NCI-H446 treated with DMSO at 0.1 percent for 48 hours (cell line): ENCODE results near the gene AHI1.

Source experiments
- DNase-seq: peaks from one replicate; lab custom pipeline; 2025; lab: John Stamatoyannopoulos, UW

Gene AHI1

DNA sequence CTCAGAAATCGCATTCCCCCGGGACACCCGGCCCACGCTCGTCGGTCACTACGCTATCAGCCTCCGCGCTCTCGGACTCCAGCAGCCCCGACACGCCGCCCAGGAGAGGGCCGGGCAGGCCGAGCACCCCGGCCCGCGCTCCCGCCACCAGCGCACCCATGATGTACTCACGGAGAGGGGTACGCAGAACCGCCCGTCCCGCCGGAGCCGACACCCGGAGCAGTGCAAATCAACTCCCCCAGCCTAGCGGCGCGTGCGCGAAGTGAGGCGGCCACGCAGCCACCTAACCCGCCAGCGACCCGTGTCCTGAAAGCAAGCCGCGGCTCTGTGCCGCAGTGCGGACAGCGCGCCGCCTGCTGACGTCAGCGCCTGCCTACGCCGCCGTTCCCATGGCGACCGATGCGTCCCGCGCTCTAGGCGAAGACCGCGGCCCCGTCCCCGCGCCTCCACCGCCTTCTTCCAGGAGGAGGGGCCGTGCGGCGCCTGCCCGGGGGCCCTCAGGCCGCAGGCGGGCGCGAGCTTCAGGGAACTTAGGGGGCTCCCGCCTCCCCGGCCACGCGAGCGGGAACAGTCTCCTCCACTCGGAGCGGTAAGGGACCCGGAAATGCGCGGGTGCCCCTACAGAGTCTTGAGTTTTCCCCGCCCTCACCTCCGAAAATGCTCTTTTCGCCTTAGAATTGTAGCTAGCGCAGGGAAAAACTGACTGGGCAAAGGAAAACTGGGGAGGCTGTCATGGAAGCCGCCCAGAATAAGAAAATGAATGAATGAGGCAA, at the start of gene AHI1:
Gene AHI1, minus strand, starts transcription at position 329 of the 773 bp plus-strand sequence. CDS start 5,503 bp downstream, outside the sequence.
- peak; percentile 80 for DNase-seq

DNA sequence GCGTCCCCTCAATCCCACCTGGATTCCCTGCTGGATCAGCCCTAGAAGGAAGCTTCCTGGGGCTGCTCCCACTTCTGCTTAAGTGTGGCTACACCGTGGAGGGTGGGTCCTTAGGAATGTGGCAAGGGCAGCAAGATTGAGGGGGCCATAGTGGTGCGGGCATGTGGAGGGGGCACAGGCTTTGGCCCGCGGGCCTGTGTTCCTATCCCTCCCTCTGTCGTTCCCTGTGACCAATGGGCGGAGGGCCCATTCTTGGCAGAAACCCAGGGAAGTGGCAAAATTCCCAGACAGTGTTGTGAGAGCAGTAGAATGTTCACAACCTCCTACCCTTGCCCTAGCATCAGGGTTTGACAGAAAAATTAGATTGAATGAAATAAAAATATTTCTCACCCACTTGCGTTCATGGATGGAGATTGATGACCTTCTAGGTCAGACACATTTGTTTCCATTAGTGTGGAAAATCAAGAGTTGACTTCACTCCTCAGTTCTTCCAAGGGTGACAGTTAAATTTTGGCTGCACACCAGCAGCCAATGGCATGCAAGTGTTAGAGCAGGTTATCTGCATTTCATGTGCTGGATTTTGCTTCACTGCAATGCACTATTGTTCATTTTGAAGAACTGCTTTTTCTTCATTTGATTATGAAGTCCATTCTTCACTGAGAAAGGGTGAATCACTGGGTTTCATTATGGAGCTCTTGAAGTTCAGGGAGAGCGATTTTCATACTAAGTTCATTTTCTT, 49.3 kb upstream of the AHI1 start:
- peak; percentile 18 for DNase-seq

DNA sequence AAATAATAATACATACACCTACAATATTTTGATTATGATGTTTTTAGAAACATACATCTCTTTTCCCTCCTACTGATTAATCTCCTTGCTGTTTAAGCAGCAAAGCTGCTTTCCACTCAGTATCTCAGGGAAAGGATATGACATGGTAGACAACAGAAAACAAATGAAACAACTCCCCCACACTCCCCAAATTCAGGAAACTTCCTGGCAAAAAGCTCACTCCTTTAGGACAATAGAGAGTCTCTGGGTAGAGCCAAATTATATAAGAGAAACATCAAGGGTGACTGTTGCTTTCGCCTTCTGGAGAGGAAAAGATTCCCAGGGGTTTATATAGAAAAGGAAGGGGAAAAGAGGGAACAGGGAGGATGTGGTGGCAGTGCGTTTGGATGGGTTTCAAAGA, 48.7 kb upstream of the AHI1 start:
- no peak for DNase-seq

DNA sequence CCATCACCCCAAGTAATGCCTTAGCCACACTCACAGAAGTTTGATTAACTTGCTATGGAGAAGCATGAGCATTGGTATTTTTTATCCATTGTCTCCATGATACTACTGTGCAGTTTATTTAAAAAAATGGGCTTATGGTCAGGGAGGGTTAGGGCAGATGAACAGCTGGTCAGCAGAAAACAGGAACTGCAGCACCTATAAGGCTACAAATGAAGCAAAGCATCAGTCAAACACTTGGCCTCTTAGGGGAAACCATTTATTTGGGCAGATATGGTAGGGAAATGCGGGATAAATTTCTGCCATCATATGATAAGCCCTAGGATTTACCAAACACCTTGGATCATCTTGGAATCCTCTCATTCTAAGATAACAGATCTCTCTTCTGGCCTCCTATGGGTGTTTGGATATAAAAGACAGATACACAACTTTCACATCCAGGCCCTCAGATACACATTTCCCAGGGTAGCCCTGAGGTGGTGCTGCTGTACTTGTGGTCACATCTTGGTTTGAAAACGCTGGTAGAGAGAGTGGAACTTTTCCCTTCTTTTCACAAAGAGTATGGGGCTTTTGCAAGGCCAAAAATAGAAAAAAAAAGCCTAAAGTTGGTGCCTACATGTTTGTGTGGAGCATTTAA, 42.8 kb upstream of the AHI1 start:
- peak; percentile 7 for DNase-seq

DNA sequence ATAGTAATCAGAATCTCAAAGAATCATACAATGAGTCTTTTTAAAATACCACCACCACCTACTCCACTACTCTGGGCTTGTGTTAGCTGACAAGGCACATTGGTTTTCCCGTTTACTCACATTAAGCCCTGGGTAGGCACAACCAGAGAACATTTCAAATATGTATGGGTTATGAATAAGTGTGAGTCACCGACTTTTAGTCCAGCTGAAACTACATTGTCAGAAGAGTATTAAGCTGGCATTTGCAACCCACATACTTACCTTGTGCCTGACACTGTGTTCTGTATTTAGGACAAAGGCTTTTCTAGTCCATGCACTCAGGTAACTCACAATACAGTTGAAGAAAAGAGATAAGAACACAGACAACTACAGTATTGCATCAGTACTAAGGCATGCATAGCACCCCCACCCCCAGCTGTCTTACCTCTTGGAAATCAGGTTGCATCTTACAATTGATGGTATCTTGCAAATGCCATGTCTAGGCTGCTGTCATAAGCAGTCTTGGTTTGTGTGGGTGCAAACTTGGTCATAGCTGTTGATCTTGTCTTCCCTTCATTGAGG, 40.3 kb upstream of the AHI1 start:
- no peak for DNase-seq

DNA sequence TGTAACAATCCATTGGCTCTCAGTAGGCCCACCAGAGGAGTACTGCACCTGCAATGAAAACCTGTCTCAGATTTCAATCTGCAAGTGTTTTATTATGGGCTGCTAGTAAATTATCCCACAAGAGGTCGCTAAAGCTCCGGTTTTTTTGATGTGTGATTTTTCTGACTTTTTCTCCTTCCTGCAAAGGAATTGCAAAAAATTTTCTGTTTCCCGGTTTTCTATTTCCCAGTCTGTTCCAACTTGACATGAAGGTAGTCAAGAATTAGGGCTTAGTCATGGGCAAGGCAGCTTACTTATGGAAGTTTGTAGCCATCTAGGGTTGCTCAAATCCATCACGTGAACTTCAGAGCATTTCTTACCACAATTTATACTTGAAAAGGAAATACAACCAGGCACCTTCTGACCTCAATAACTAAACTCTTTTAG, 38.5 kb upstream of the AHI1 start:
- peak; percentile 48 for DNase-seq

DNA sequence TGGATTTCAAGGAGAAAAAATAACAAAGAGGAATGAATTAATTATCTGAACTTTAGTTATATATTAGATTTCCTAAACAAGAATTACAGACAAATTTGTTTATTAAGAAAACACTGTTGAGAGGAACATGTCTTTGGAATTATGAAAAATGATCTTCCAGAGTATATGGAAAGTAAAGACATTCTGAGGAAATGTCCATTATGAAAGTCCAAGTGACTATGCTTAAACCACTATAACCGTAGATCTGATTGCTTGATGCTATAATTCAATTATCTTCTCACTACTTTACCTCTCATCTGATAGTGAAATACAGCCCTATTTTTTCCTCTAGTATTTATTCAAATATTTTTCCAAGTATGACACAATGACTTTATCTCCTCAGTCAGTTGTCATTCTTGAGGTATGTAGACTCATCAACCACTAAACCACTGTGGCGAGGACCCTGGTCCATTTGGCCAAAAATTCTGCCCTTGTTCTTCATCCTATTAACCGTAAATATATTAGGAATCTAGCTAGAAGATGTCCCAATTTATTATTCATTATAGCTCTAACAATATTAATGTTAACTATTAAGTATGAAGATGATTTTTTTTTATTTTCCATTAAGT, 37.3 kb upstream of the AHI1 start:
- DNase-seq: no peak

DNA sequence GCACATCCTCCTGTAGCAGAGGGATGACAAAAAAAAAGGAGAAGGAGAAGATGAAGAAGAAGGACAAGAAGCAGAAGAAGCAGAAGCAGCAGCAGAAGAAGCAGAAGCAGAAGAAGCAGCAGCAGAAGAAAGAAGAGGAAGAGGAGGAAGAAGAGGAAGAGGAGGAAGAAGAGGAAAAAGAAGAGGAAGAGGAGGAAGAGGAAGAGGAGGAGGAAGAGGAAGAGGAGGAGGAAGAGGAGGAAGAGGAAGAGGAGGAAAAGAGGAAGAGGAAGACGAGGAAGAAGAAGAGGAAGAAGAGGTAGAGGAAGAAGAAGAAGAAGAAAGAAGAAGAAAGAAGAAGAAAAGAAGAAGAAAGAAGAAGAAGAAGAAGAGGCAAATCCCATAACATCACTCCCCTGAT, 35.0 kb upstream of the AHI1 start:
- DNase-seq: no peak

DNA sequence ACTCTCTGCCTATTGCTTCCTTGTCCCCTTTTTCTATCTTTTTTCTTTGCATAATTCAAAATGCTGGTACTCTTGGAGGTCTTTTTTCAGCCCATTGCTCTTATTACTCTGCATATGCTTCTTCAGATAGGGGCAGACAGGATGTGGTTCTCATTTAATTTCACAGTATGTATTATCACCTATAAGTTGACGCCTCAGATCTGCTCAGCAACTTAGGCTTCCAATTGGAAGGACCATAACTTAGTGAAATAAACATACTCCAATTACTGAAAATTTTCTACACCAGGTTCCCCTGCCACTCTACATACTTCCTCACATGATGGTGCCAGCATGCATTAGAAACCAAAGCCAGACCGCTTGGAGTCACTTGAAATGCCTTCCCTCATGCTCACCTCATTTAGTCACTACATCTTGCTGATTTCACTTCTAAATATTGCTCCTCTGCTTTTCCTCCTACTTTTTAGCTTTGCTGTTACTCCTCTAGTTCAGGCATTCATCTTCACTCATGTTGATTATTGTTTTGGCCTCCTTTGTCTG, 34.5 kb upstream of the AHI1 start:
- no peak for DNase-seq

DNA sequence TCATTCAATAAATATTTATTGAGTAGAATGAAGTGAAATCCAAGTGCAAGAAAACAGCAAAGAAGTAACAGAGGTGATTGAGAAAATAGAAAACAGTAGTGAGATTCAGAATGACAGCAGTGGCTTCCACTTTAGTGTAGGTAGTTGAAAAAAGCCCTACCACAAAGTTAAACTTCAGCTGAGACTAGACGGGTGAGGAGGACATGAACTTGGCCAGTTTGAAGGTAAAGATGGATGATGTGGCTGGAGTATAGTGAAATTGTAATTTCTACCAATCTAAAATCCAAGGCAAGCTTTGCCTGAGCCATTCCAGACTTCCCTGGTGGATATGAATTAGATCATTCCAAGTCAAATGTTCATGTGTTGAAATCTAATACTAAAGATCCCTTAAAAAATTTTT, 32.6 kb upstream of the AHI1 start:
- no peak for DNase-seq

DNA sequence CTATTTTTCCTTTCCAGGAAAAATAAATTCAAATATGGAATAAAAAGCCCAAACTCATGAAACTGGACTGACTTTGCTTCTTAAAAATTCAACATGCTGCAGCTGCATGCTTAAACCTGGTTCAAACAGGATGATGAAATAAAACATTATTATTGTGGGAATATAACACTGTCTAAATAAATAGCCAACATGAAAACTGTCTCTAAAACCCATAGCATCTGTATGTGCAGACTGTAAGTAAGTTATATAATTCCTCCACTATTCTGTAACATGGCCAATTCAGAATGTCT, 30.4 kb upstream of the AHI1 start:
- no peak for DNase-seq

DNA sequence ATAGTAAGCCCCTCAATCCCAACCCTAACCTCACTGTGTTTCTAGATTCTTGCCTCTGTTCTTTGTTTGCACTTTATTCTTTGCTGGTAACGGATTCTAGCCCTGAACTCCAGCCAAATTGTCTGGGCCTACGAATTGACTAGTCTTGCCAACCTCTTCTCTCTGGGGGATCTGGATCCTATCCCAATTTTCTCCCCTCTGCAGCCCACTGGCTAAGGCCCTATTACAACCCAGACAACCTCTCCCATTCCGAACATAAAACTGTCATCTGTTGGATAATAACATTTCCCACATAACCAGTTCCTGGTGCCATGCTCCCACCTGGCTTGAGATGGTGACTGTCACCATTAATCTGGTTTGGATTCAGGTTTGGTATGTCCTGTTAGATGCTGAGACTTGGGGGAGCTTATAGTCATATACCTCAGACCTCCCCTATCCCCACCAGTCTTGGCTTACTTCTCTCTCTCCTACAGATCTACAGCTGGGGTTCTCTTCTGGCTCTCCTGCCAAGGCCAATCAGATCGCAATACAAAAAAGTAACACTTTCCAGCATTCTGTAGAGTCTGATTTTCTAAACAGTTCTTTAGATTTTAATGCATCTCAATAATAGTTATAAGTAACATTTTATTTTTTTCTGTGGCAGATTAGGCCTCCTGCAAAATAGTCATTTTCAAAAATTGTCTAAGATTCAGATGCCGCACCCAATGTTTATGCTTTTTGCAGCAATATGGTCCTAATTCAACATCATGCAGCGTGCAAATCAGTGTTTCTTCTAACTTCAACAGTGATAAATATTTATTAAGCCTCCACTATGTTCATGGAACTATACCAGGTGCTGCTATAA, 29.8 kb upstream of the AHI1 start:
- DNase-seq: peak; percentile 87

DNA sequence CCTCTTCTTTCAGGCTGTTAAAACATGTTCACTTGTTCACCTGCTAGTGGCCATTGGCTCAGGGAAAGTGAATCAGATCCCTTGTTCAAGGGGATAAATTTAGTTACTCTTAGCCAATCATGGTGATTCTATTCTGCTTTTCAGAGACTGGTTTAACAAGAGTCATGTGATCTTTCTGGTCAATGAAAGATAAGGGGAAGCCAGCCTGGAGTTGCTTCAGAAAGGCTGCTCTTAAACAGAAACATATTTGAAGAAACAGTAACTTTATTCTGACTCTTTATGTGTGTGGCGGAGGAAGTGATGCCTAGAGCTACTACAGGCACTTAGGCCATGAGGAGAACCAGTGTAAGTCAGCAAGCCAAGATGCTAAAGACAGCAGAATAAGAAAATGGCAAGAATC, 28.1 kb upstream of the AHI1 start:
- no peak for DNase-seq

DNA sequence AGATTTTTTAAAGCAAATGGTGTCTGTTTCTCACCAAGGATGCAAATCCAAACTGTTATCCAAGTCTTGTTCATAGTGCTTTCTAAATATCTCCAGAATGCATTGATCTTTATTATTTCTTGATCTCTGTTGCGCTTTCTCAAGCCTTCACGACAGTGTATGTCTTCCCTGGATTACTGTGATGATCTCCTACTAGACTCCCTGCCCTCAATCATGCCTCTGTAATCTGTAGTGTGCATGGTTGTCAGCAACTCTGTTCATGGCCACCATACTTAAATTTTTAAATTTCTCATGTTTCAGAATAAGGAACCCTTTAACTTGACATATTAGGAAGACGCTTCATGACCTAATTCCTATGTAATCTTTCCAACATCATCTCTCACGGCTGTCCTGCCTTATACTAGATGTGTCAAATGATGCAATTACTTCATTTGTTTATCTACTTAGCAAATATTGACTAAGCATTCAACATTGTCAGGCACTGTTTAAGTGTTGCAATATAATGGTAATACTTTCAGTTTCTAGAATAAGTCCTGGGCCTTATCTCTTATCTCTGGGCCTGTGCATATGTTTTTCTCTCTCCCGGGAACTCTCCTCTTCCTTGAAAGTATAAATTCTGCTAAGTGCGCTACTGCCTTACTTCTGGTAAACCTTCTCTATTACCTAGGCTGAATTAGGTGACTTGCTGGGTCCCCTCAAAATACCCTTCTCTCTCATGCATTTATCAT, 25.6 kb upstream of the AHI1 start:
- no peak for DNase-seq

DNA sequence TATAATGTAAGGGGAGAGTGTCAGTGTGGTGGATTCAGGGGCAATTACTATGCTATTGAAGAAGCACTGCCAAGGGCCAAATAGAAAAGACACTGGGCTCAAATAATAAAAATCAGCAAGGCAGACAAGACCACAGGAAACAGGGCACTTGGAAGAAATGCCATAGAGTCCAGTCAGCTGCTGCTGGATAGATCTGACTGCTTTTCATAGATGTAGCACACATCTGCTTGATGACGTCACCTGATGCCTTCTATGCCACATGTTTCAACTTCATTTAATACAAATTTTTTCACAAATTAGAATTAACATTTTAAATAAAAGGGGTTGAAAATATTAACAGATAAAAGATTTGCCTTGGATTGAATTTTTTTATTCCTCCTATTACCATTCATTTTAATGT, 23.9 kb upstream of the AHI1 start:
- no peak for DNase-seq

DNA sequence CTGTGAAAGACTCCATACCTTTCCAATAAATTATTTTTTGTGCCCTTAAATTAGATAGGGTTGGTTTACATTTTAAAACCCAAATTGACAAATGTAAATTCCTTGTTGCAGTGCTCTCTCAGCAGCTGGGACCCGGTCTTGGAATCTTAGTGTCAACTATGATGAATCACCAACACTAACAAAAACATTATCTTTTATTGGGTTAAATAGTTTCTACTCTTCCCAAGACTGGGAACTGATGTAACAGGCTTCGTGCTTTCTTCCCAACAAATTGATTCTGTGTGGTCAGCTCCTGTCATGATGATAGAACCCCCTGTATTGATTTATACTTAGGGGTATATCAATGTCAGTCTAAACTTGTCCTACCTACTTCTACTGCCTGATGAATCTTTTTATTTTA, 23.2 kb upstream of the AHI1 start:
- no peak for DNase-seq

DNA sequence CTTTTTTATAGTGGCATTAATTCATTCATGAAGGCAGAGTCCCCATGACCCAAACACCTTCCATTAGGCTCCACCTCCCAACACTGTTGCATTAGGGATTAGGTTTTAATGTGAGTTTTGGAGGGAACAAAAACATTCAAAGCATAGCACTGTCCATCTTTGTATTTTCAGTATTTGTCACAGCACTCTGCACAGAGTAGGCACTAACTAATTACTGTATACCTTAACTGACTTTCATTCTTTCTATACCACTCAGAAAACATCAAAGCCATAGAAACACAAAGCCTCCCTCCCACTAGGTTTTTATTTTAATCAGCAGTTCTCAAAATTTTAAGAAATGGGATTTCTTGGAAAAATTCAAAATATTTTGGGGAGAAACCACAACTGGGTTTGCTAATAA, 21.8 kb upstream of the AHI1 start:
- DNase-seq: no peak

DNA sequence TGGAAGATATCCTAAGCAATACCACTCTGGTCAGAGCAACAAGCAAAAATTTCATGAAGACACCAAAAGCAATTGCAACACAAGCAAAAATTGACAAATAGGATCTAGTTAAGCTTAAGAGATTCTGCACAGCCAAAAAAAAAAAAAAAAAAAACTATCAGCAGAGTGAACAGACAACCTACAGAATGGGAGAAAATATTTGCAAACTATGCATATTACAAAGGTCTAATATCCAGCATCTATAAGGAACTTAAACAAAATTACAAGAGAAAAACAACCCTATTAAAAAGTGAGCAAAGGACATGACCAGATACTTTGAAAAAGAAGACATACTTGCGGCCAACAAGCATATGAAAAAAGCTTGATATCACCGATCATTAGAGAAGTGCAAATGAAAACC, 20.0 kb upstream of the AHI1 start:
- DNase-seq: no peak

DNA sequence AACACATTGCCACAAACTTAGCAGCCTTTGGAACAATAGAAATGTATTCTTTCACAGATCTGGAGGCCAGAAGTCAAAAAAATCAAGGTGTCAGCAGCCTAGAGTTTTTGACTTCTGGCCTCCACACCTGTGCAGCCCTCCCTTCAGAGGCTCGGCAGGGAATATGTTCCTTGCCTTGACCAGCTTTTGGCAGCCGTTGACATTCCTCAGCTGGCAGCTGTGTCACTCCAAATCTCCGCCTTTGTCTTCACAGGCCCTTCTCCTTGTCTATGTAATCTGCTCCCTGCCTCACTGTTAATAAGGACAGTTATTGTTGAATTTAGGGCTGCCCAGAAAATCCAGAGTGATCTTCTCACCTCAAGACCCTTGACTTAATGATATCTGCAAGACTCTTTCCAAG, 17.2 kb upstream of the AHI1 start:
- no peak for DNase-seq

DNA sequence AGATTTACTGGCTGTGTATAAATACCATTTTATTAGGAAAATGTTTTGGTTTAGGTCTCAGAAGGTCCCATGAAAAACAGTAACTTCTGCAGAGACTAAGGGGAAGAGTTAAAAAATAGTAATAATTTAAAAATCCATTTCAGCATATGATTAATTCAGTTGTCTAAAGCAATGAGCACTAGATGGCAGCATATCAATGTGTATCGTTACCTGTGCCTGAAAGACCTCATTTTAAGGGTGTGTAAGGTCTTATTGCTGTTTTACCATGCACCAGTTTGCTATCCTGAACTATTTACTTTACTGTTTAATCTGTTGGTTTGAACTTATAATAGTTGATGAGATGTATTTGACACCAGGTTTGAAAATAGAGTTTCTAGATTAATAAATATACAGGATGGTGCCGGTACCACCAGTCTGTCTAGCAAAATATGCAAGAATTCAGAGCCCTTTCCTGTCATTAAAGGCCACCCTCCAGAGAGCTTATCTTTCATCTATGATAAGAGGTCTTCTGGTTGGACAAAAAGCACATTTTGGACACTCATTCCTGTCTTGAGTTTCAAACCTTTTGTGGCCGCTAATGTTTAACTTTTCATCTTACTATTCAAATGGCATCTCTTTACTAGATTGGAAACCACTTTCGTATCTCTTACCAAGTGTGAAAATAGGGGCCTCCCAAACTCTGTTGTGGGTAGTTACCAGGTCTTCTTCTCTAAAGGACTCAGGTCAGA, 8.9 kb upstream of the AHI1 start:
- peak; percentile 43 for DNase-seq
